GM12891 (cell line): ENCODE measurements around the gene RNF10.
"Not testable (repeated sequence)": the region's sequence is repeated elsewhere in the genome, so short reads cannot be mapped to it uniquely, and the experiment has no call there.

Source experiments
- DNase-seq: peaks from one replicate; pipeline ENCODE4 v3.0.0; 2011; ENCODE audit warnings: low spot score; ENCODE audit not compliant: insufficient read length
- FAIRE-seq: peaks from 2 replicates; lab custom pipeline; 2011; peaks lifted over from hg19 to GRCh38; lab: Jason Lieb, UNC
- PAX5 ChIP-seq: IDR thresholded peaks from 2 replicates; pipeline ENCODE4 v1.6.1; 2011; ENCODE audit warnings: low read length, moderate library complexity, mild to moderate bottlenecking; ENCODE audit not compliant: insufficient read depth, severe bottlenecking
- POLR2A ChIP-seq: IDR thresholded peaks from 2 replicates; pipeline ENCODE4 v1.6.1; 2011; ENCODE audit warnings: low read depth, low read length, control low read depth
- POLR2AphosphoS5 ChIP-seq: IDR thresholded peaks from 2 replicates; pipeline ENCODE4 v1.6.1; 2011; ENCODE audit warnings: low read depth, low read length, control low read depth
- POU2F2 ChIP-seq: IDR thresholded peaks from 2 replicates; pipeline ENCODE4 v1.6.1; 2011; ENCODE audit warnings: low read depth, mild to moderate bottlenecking, control low read depth, low read length, moderate library complexity
- SPI1 ChIP-seq: IDR thresholded peaks from 2 replicates; pipeline ENCODE4 v1.6.1; 2011; ENCODE audit warnings: low read depth, low read length, control low read depth
- TAF1 ChIP-seq: IDR thresholded peaks from 2 replicates; pipeline ENCODE4 v1.6.1; 2011; ENCODE audit warnings: low read depth, low read length, control low read depth

RNF10 gene

GRCh38 chr12:120610560-120610959 lies 76.4 kb downstream of the RNF10 start:
- TF ChIP-seq SPI1 (no peak), TAF1 (no peak), POLR2A (no peak), POLR2AphosphoS5 (no peak), PAX5 (no peak), POU2F2 (no peak)
- DNase-seq, result no peak
- no peak for FAIRE-seq

DNA sequence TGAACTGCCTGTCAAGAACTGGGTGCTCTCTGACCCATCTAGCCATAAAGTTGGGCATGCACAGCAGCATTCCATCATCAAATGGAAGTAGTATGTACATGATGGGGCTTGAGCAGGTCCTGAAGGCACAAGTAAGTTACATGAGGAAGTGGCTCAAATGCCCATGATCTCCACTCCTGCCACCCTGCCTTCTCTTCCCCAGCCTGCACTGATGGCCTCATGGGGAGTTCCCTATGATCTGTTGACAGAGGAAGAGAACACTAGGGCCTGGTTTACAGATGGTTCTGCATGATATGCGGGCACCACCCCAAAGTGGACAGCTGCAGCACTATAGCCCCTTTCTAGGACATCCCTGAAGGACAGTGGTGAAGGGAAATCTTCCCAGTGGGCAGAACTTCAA lies 77.4 kb downstream of the RNF10 start:
- FAIRE-seq, result not testable (repeated sequence)

DNA sequence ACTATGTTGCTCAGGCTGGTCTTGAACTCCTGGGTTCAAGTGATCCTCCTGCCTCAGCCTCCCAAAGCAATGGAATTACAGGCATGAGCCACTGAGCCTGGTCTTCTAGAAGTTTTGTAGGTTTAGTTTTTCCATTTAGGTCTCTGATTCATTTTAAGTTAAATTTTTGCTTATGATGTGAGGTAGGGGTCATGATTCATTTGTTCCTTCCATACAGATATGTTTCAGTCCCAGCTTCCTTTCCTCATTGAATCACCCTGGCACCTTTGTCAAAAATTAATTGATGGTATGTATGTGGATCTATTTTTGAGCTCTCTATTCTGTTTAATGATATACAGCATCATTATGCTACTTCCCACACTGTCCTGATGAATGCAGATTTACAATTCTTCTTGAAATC lies 80.7 kb downstream of the RNF10 start:
- no peak for TF ChIP-seq POLR2AphosphoS5
- FAIRE-seq, result no peak
- DNase-seq, result no peak

More for the DNA sequence above, 77.4 kb downstream of the RNF10 start:
- DNase-seq, result not testable (repeated sequence)

- FAIRE-seq, DNase-seq: not testable (repeated sequence)
Observed at GRCh38 chr12:120617193-120617592, 83.0 kb downstream of the RNF10 start.

DNA sequence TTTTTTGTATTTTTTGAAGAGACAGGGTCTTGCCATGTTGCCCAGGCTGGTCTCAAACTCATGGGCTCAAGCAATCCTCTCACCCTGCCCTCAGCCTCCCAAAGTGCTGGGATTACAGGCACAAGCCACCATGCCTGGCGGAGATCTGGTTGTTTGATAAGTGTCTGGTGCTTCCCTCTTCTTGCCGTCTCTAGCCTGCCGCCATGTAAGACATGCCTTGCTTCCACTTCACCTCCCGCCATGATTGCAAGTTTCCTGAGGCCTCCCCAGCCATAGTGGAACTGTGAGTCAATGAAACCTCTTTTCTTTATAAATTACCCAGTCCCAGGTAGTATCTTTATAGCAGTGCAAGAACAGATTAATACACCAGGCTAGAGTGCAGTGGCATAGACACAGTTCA lies 83.6 kb downstream of the RNF10 start:
- not testable (repeated sequence) for FAIRE-seq

GRCh38 chr12:120618954-120619615 lies 84.9 kb downstream of the RNF10 start:
- FAIRE-seq (no peak), DNase-seq (no peak)
- TF ChIP-seq PAX5, result no peak
- no peak for TF ChIP-seq SPI1
- no peak for TF ChIP-seq POLR2A
- TF ChIP-seq TAF1, result no peak

More for the DNA sequence above, 83.6 kb downstream of the RNF10 start:
- DNase-seq, result not testable (repeated sequence)

GRCh38 chr12:120620624-120621023 lies 86.5 kb downstream of the RNF10 start:
- no peak for FAIRE-seq
- DNase-seq, result no peak

DNA sequence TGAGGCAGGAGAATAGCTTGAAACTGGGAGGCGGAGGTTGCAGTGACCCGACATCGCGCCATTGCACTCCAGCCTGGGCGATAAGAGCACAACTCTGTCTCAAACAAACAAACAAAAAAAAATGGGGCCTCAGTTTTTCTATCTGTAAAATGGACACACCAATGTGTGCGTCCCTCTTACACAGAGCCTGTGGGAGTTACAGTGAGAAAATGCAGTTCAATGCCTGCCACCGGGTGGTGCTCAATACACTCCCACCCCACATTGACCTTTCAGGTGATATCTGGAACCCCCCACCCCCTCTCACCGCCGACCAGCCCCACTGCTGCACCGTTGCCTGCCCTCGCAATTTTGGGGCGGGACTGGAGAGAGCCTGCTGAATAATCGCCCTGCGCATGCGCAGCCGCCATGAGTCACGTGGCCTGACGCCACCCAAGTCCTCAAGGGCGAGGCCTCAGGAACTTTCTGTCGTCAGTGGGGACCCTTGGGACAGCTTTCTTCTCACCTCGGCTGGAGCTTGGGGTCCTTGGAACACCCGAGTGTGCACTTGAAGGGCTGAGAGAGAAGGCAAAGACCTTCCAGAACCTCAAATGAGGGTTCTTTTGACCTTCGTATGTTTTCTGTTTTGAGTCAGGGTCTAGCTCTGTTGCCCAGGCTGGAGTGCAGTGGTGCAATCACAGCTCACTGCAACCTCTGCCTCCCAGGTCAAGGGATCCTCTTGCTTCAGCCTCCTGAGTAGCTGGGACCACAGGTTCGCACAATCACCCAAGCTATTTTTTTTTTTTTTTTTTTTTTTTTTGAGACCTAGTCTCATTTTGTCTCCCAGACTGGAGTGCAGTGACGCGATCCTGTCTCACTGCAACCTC lies 91.6 kb downstream of the RNF10 start:
- no peak for DNase-seq
- TF ChIP-seq TAF1, result no peak
- no peak for TF ChIP-seq SPI1
- TF ChIP-seq POLR2A, result no peak
- no peak for TF ChIP-seq PAX5
- TF ChIP-seq POU2F2, result no peak
- no peak for FAIRE-seq

More at GRCh38 chr12:120620624-120621023, 86.5 kb downstream of the RNF10 start:
- TF ChIP-seq POU2F2, result no peak
- no peak for TF ChIP-seq SPI1
- no peak for TF ChIP-seq PAX5
- no peak for TF ChIP-seq POLR2AphosphoS5
- TF ChIP-seq TAF1, result no peak
- TF ChIP-seq POLR2A, result no peak
